PC-3 (cell line): ENCODE results near the gene SYNGR2. TPM values are rescaled to one million over a fixed set of nuclear protein-coding genes. Genes with fewer than 3 reads are reported as not detected.

Experiments
- ATAC-seq: fragments of 200-7000 bp; cut with Tn5 transposase; 2 replicates; pipeline ENCODE4 v1.9.1; 2020; ENCODE audit warnings: mild to moderate bottlenecking, moderate library complexity
- BruUV-seq: library from RNA; stranded (reverse); fragments of 400-500 nt; replicated peaks from 2 replicates; lab custom pipeline; 2021; lab: Mats Ljungman, UMichigan
- CTCF ChIA-PET: fragments of 300-600 bp; sonication (Branson Sonifier 250); formaldehyde crosslinking; loops from one replicate; lab custom pipeline; 2022; ENCODE audit warnings: antibody characterized with exemption; lab: Charles Lee
- POLR2A ChIA-PET: fragments of 300-600 bp; sonication (Branson Sonifier 250); formaldehyde crosslinking; loops from one replicate; lab custom pipeline; 2022; ENCODE audit warnings: antibody characterized with exemption; ENCODE audit not compliant: unreplicated experiment; lab: Charles Lee
- DNase-seq: peaks from one replicate; pipeline ENCODE4 v3.0.0-alpha.2; 2015
- H2AFZ ChIP-seq: fragments of 300-600 bp; sonication (generic); 2 replicates; pipeline ENCODE4 v1.6.0; 2016; ENCODE audit warnings: antibody characterized with exemption, low read length
- H3F3A ChIP-seq: fragments of 300-600 bp; sonication (generic); one replicate; pipeline ENCODE4 v1.6.0; 2017; ENCODE audit warnings: antibody characterized with exemption, low read length, control low read depth, mild to moderate bottlenecking; ENCODE audit not compliant: unreplicated experiment
- H3K27ac ChIP-seq: fragments of 300-600 bp; sonication (generic); 2 replicates; pipeline ENCODE4 v1.5.1; 2016; ENCODE audit warnings: mild to moderate bottlenecking, low read length
- H3K27me3 ChIP-seq: fragments of 300-600 bp; sonication (generic); 2 replicates; pipeline ENCODE4 v1.6.1; 2016; ENCODE audit warnings: low read length, mixed read lengths
- H3K36me3 ChIP-seq: fragments of 300-600 bp; sonication (generic); 2 replicates; pipeline ENCODE4 v1.6.1; 2016; ENCODE audit warnings: low read depth, mixed run types, low read length, mixed read lengths
- H3K4me1 ChIP-seq: fragments of 300-600 bp; sonication (generic); 2 replicates; pipeline ENCODE4 v1.5.1; 2016; ENCODE audit warnings: low read length; ENCODE audit not compliant: insufficient read depth
- H3K4me2 ChIP-seq: fragments of 300-600 bp; sonication (generic); 2 replicates; pipeline ENCODE4 v1.6.0; 2016; ENCODE audit warnings: low read length
- H3K4me3 ChIP-seq: fragments of 300-600 bp; sonication (generic); 2 replicates; pipeline ENCODE4 v1.5.1; 2016; ENCODE audit warnings: mild to moderate bottlenecking, low read length, mixed read lengths
- H3K79me2 ChIP-seq: fragments of 300-600 bp; sonication (generic); 2 replicates; pipeline ENCODE4 v1.6.1; 2017; ENCODE audit warnings: low read length, mixed read lengths
- H3K9ac ChIP-seq: fragments of 300-600 bp; sonication (generic); 2 replicates; pipeline ENCODE4 v1.6.0; 2016; ENCODE audit warnings: mild to moderate bottlenecking, low read length
- H3K9me2 ChIP-seq: fragments of 300-600 bp; sonication (generic); replicated peaks from 2 replicates; pipeline ENCODE4 v1.6.1; 2016; ENCODE audit warnings: mixed run types, low read length, mixed read lengths
- H3K9me3 ChIP-seq: fragments of 300-600 bp; sonication (generic); 2 replicates; pipeline ENCODE4 v1.6.1; 2016; ENCODE audit warnings: low read length, mixed read lengths
- H4K20me1 ChIP-seq: fragments of 300-600 bp; sonication (generic); 2 replicates; pipeline ENCODE4 v1.6.1; 2016; ENCODE audit warnings: low read length, mixed read lengths
- CTCF ChIP-seq: fragments of 300-600 bp; sonication (generic); conservative IDR thresholded peaks from 2 replicates; pipeline ENCODE4 v1.5.1; 2017; ENCODE audit warnings: antibody characterized with exemption, low read depth, mild to moderate bottlenecking, low read length
- EZH2 ChIP-seq: fragments of 300-600 bp; sonication (generic); IDR thresholded peaks from one replicate; pipeline ENCODE4 v1.6.1; 2017; ENCODE audit warnings: antibody characterized with exemption, mild to moderate bottlenecking, low read length; ENCODE audit not compliant: unreplicated experiment
- EZH2phosphoT487 ChIP-seq: fragments of 300-600 bp; sonication (generic); IDR thresholded peaks from 2 replicates; pipeline ENCODE4 v1.6.1; 2018; ENCODE audit warnings: mild to moderate bottlenecking, antibody characterized with exemption, low read length, borderline replicate concordance
- intact Hi-C: fragments of 100-400 bp; cut with micrococcal nuclease; formaldehyde crosslinking; loops from 2 replicates; pipeline ENCODE4 v1.9.0; 2023
- total RNA-seq: library from RNA; depleted of rRNA; stranded (reverse); fragments of >200 nt; gene quantifications from 2 replicates; pipeline ENCODE4 v1.2.3, GENCODE V29; 2014

Gene SYNGR2
- total RNA-seq, 1 experiment from 2014 or later = 213 TPM

GRCh38 chr17:78144736-78145641, 23.4 kb upstream of the SYNGR2 start:
- Histone ChIP-seq H3K4me1 (peaks cover 47% of the 10 kb centered on the region), H3K9ac (peak overlapping the region; percentile 58), H3K36me3 (no peaks in the 10 kb centered on the region), H3K27ac (peak overlapping the region; percentile 91), H3F3A (no peaks in the 10 kb centered on the region), H2AFZ (0 out of 2 replicates have a peak overlapping the region, but pooled peaks have one; percentile 6), H3K4me2 (peak overlapping the region; percentile 71), H4K20me1 (no peaks in the 10 kb centered on the region), H3K9me3 (no peaks in the 10 kb centered on the region), H3K9me2 (no peaks in the 10 kb centered on the region), H3K27me3 (no peaks in the 10 kb centered on the region), H3K79me2 (no peaks in the 10 kb centered on the region), H3K4me3 (0 out of 2 replicates have a peak overlapping the region, but pooled peaks have one; percentile 2)
- CTCF ChIA-PET = interaction anchor here (0.9 kb wide), 1 partner anchor 30 kb away, joined by 3 read pairs; no protein-coding TSS in a partner anchor
- BruUV-seq = no TSS peak
- POLR2A ChIA-PET = interaction anchor here (0.5 to 1.2 kb wide), 3 partner anchors 16 to 41 kb away, joined by 3 to 4 read pairs (median 3); no protein-coding TSS in a partner anchor
- TF ChIP-seq EZH2phosphoT487 (no peak), CTCF (no peak), EZH2 (no peak)
- peak; percentile 14 for ATAC-seq
- intact Hi-C loops = loop anchor here (2.0 kb wide), 1 partner anchor 14 kb away; no protein-coding TSS in a partner anchor
- peak; percentile 65 for DNase-seq

- ChIA-PET CTCF (no interaction called here), POLR2A (no interaction called here)
- Histone ChIP-seq H3K9ac (no peak overlapping the region), H3F3A (no peaks in the 10 kb centered on the region), H3K36me3 (no peaks in the 10 kb centered on the region), H3K4me3 (no peak overlapping the region), H3K4me1 (peaks cover 41% of the 10 kb centered on the region), H3K79me2 (no peaks in the 10 kb centered on the region), H4K20me1 (no peaks in the 10 kb centered on the region), H3K9me3 (no peaks in the 10 kb centered on the region), H3K27me3 (no peaks in the 10 kb centered on the region), H3K4me2 (no peak overlapping the region), H3K27ac (no peak overlapping the region), H2AFZ (no peak overlapping the region), H3K9me2 (no peaks in the 10 kb centered on the region)
- no TSS peak for BruUV-seq
- intact Hi-C loops = no loop called here
- no peak for ATAC-seq
- no peak for TF ChIP-seq EZH2
- TF ChIP-seq CTCF = no peak
- no peak for TF ChIP-seq EZH2phosphoT487
- DNase-seq = no peak
Measured at GRCh38 chr17:78146471-78146869, 21.9 kb upstream of the SYNGR2 start.
